Measurements from ENCODE around the gene KMT2C.

KMT2C gene

DNA sequence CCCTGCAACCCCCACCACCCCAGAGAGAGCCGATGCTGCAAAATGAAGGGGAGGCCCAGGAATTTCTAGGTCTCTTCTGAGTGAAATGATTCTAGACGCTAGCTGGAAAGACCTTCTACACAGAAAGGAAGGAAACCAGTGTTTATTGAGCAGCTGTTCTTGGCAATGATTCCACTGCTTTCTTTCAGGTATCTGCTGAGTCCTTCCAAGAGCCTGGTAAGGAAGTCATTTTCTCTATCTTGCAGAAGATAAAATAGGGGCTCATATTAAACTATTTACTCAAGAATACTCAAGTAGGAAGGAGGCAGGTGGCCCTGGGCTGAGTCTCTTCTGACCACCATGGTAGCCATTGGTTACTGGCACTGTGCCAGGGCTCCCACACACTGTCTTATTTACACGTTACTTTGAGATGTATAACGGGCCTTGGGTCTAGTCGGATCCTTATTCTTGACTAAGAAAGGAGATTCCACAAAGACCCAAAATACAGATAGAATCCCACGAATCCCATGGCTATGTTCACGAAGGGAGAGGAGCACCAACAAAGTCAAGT, 298.3 kb downstream of the KMT2C start:
- no peak for DNase-seq (ENCODE audit: low spot score)

DNA sequence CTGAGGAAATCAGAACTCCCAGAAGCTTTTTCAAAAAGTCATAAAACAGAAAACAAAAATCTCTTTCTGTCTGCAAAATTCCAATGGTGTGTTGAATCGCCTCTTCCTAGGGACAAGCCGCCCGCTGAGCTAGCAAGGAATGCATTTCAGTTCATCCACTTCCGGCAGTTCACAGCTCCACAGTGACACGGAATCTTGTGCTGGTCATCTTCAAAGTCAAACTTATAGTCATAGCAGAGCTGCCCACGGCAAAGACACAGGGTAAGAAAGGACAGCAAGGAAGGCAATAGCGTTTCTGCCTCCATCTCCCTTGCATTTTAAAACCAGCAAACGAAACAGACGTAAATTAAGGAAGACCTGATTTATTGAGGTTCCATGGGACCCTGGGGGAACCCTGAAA, 299.1 kb downstream of the KMT2C start:
- DNase-seq (ENCODE audit: low spot score) = no peak

DNA sequence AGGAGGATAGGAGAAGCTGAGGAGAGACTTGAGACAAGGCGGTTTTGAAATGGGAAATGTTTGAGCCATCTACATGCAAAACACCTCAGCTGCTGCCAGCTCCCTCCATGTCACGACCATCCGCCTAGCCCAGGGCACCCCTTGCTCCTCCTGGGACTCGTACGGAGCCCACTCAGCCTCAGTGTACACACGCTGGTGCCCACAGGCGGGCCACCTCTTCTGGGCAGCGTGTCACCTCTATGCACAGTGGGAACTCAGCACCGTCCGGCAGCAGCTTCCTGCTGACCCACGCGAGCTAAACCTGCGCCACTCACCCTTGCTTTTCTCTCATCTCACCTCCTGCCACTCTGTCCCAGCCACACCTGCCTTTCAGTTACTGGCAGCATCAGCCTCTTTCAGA, 302.0 kb downstream of the KMT2C start:
- no peak for DNase-seq (ENCODE audit: low spot score)

DNA sequence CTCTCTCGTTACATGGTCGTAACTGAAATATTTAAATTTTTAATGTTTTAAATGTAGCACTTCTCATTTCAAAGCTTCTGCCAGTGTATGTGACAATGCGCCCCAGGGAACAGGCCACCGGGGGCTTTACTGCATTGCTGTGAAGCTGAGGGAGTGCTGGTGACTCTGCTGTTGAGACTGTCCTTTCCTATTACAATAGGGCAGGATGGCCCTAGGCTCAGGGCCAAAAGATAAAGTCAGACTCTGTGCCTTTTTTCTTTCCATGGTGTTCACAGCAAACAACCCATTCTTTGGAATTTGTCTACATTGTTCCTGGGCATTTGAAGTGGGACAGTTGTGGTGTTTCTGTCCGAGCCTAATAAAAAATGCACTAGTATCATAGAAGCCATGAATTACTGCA, 303.0 kb downstream of the KMT2C start:
- no peak for DNase-seq (ENCODE audit: low spot score)

DNA sequence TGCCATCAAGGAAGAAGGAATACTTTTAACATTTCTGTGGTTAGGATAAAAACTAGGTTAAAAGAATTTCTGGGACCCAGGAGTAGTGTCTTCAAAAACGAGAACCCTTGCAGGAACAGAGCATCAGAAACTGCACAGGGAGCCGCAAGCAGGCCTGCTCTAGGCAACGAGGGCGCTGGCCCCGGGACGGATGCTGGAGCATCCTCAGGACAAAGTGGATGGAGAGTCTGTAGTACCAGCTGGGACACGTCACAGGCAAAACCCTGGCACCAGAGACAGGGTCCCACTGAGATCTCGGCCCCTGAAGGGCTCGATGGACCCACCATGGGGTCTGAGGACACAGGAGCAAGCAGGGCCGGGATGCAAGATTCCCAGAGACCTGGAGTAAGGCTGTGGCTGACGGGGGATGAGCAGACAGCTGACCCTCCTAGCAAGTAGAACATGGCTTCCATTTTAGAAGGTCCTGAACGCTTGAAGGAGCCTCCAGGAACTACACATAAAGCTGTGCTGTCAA, 303.8 kb downstream of the KMT2C start:
- DNase-seq (ENCODE audit: low spot score) = no peak

DNA sequence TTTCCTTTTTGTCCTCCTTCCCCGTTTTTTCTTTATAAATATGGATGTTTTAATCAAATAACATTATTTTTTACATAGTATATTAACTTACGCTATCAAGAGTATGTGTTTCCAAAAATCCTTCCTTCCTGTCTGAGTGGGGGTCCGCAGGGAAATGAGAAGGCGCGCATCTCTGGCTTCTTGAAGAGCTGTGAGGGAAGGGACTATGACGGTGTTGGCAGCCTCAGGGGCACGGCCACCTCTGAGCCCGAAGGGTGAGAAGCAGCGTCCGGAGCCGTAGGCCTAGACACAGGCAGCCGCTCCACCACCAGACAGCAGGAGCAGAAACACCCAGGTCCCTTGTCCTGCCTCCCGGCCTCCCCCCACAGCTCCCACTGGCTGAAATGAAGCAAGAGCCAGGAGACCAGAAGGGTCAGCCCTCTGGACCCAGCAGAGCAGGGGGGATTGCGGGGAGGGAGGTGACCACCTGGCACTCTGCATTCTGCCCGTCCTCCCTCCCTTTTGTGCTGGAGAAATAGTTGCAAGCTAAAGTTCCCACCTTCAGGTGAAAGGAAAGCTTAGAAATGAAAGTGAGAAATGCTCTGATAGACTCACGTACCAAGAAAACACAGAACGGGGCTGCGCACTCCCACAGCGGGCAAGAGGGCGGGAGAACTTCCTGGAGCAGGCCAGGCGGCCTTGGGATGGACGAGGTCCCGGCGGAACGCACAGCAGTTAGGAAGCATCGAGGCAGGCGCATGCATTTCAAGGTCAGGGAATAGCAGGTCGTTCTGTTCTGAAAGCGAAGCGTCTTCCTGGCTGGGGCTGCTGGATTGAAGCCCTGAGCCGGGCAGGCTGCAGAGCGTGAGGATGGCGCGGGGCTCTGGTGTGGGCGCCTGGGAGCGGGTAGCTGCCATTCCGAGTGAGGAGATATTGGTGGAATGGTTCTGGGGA, 304.9 kb downstream of the KMT2C start:
- no peak for DNase-seq (ENCODE audit: low spot score)

DNA sequence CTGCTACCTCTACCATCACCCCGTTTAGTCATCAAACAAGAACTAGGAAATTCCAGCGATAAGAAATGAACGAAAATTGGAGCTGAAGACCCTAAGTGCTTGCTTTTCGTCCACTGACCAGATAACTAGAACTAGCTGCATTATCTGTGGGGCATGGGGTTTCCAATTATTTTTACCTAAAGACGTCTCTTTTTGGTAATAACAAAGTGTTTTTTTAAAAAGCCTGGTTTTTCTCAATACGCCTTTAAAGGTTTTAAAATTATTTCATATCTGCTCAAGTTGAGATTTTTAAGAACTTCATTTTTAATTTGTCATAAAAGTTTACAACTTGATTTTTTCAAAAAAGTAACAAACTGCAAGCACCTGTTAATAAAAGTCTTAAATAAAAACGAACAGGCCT, 306.1 kb downstream of the KMT2C start:
- no peak for DNase-seq (ENCODE audit: low spot score)

DNA sequence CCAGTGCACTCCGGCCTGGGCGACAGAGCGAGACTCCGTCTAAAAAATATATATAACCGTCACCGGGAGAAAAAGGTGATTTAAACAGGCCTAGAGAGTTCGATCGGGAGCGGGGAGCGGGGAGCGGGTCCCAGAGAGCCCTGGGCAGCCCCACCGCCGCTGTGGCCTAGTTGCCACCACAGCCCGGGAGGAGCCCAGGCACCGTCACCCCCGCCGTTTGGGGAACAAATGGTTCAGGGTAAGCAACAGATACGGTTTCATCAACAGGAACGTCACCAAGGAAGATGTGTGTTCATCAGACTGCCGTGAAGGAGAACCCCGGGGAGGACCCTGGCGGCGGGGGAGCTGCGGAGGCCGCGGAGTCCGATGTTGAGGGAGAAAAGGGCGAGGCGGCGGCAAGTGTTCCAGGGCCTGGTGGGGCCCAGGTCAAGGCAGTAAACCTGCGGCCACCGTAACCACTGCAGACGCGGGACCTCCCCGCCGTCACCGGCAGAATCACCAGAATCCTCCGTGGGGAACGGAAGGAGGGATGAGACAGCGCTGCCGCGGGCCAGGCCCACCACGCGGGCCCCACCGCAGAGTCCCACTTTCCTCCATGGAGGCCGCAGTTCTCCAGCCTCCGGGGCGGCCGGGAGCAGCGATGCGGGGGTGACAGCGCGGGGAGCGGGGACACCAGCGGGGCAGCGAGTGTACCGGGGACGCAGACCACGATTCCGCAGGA, 306.9 kb downstream of the KMT2C start:
- DNase-seq (ENCODE audit: low spot score) = no peak

DNA sequence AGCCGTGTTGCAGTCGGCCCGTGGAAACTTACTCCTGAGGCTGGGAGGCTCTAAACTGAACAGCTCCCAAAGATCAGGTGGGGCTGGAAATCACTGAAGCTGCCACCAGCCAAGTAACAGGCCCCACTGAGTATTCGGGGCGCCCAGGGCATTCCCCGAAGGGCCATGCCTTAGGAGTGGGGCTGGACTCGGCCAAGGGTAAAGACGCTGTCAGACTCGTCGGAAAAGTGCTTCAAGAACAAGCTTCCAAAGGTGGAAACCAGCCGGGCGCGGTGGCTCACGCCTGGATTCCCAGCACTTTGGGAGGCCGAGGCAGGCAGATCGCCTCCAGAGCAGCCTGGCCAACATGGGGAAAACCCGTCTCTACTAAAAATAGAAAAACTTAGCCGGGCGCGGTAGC, 307.6 kb downstream of the KMT2C start:
- DNase-seq (ENCODE audit: low spot score) = no peak

DNA sequence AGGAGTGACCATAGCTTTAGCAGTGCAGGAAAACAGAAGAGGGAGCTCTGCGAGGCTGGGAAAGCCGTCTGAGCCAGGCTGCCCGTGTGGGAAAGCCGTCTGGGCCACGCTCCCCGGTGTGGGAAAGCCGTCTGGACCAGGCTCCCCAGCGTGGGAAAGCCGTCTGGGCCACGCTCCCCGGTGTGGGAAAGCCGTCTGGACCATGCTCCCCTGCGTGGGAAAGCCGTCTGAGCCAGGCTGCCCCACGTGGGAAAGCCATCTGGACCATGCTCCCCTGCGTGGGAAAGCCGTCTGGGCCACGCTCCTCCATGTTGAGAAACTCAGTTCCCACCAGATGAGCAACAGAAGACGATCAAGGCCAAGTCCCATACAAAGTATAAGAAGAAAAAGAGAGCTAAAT, 308.6 kb downstream of the KMT2C start:
- no peak for DNase-seq (ENCODE audit: low spot score)

DNA sequence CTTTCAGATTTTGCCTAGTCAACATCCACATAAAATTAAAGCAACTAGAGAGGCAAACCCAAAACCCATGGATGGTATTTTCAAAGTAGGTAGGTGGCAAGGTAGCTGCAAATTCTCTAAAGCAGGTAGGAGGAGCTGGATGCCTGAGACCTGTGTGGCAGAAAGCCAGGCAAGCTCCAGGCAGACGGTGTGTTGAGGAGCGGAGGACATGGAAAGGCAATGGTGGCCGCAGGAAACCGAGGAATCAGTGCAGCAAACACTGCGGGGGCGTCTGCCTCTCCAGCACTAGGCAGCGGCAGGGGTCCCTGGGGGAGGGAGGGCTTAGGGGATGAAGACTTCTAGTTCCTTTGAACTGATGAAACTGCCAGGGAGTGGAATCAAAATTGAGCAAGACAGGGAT, 309.1 kb downstream of the KMT2C start:
- DNase-seq (ENCODE audit: low spot score) = no peak

DNA sequence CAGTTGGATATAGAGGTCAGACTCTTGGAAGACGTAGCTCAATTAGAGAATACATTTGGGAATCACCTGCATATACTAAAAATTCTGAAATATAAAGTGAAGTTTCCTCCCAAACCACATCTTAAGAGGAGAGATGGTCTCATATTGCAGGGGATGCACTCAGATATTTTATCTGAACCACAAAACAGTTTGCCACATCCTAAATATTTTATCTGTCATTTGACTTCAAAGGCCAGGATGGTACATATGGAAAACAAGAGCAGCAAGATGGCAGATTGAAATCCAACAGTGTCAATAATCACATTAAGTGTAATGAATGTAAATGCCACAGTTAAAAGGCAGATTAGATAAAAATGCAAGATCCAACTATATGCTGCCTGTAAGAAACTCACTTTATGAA, 313.3 kb downstream of the KMT2C start:
- no peak for DNase-seq (ENCODE audit: low spot score)

DNA sequence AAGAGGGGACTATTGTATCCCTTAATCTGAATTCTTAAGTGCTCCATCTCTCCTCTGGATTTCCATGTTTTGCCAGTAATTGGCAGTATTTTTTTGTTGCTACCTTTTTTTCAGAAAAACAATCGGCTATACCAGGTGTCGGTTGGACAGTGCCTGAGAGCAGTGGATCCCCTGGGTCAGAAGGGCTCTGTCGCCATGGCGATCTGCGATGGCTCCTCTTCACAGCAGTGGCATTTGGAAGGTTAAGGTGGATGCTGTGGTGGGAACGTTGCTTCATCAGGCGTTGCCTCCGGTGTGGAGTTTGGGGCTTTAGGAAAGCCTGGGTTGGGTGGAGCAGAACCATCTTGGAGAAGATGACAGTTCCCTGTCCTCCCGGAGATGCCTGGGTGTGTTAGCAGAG, 314.4 kb downstream of the KMT2C start:
- no peak for DNase-seq (ENCODE audit: low spot score)

DNA sequence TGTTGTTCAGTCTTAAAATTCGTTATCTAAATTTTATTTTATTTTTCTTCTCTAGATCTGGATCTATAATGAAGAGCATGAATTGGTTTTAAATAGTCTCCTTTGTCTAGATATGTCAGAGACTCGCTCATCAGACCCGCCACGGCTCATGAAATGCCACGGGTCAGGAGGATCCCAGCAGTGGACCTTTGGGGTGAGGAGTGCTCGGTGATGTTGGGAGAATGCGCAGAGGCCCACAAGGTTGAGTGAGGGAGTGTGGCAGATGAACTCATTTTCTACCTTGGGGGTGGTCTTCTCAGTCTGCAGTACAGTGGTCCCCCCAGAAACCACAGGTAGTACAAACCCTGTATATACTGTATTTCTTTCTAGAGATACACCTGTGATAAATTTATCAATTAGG, 315.0 kb downstream of the KMT2C start:
- DNase-seq (ENCODE audit: low spot score) = no peak

DNA sequence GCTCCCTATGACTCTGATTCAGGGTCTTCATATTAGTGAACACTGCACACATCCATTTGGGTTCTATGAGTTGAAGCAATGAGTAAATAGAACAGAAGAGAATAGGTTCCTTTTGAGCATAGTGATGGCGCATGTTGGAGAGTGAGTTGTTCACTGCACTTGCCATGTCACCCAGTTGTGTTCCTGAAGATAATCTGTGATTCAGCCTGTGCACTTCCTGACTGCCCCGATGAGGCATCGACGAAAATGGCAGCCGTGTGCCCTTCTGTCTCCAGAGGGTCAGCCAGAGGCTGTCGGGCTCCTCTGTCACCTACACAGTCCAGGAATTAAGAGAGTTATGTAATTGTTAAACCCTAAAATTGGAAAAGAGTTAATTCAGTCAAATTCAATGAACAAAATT, 315.6 kb downstream of the KMT2C start:
- no peak for DNase-seq (ENCODE audit: low spot score)

DNA sequence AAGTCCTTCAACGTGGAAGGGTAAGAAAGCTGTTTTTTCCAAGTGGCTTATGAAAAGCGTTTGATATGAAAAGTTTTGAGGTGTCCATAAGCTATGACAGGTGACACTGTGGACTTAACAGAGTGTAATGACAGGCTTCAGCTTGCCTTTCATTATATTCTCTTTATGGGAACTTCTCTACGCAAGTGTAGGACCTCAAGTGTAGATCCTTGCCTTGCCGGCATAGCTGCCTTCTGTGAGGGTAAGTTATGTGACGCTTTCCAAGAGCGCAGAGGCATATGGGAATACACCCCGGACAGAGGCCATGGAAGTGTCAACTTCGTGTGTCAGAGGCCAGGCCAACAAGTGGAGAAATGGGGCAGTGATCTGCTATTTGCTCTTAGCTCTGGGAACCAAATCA, 318.4 kb downstream of the KMT2C start:
- DNase-seq (ENCODE audit: low spot score) = no peak

DNA sequence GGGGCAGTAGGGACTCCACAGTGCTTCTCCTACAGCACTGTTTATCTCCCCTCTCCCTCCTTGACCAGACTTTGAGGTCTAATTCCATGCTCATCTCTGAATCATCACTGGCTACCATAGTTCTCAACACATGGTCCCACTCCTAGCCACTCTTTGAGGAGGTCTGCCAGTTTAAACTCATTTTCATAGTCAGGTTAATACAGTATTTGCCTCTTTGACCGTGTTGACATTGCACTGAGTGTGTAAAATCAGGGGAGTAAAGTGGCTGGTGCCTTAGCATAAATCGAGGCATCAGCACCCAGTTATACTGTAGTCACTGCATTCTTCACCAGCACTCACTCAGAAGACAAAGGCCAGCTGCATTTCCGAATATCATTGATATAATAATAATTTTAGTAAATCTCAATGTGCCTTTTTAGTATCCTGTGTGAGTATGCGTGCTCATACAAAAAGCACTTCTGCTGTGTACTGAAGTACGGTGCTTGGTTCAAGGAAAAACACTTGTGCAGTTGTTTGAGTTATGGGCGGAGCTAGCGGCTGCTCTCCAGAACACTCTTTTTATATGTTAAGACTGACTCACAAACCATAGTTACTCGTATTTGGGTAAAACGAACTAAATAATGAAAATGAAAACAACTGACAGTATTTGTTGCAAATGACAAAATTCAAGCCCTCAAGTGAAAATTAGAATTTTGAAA, 320.6 kb downstream of the KMT2C start:
- DNase-seq (ENCODE audit: low spot score) = no peak

DNA sequence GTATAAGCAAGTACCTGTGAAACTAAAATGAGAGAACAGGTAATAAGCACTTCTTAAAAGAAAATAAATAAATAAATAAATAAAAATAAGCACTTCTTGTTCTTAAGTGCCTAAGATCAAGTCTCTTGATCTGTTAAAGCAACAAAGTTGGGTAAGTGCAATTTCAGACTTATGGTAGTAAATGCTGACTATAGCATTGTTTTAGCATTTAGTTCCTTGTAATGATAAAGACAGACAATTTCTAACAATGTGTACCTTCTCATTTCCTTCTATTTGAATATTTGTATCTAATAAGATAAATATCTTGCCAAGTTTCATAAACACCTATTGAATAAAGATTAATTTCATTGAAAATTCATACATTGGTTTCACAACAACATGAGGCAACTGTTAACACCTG, 323.0 kb downstream of the KMT2C start:
- no peak for DNase-seq (ENCODE audit: low spot score)

DNA sequence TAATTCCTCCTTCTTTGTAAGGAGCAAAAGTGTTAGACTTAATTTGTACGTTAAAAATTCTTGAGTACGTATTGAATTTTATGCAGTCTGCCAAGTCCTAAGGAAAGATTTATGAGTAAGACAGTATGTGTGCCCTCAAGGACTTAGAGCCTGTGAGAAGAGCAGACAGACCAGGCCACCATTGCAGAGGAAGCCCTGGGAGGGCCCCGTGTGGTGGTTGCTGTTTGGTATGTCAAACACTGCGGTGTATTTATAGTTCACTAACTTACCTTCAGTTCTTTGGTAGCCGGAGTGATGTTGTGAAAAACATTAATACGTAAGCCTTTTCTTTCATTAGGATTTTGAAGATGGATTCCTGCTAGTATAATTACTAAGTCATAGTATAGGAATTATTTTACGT, 327.4 kb downstream of the KMT2C start:
- DNase-seq (ENCODE audit: low spot score) = no peak

DNA sequence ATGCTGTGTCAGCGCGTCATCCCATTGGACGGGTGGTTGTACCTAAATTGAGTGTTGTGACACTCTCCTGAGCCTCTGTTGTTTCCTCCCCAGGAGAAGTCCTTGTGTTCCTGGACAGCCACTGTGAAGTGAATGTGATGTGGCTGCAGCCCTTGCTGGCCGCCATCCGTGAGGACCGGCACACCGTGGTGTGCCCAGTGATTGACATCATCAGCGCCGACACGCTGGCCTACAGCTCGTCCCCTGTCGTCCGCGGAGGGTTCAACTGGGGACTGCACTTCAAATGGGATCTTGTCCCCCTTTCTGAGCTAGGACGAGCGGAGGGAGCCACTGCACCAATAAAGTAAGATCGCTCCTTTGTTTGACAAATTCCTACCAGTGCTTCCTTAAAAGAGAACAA, 327.9 kb downstream of the KMT2C start:
- DNase-seq (ENCODE audit: low spot score) = no peak

DNA sequence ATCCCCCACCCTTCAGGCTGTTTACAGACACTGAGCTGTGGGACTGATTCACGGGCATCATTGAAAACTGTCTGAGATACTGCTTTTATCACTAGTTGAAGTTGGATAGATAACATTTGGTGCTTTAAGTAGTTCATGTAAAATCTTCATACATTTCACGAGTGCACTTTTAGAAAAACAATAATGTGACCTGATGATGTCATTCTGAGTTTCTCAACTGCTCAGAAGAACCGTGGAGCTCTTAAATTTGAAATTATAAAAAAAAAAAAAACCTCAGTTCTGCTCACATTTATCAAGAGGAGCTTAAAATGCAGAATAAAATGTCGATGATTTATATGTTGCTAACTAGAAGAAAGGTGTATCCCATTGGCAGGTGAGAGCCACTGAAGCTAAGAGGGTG, 328.8 kb downstream of the KMT2C start:
- DNase-seq (ENCODE audit: low spot score) = no peak

DNA sequence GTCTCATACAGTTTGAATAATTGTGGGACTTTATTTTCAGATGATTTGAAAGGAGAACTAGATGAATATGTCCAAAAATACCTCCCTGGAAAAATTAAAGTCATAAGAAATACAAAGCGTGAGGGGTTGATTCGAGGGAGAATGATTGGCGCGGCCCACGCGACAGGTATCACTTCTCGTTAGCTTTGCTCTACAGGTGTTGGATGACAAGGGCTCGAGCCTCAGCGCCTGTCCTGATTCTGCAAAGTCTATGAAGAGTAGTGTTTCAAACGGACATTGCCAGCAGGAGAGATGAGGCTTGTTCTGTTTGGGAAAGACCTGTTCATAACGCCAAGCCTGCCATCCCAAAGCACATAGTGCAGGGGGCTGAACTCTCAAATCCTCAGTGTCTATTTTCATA, 330.6 kb downstream of the KMT2C start:
- no peak for DNase-seq (ENCODE audit: low spot score)

Data from GM03348 (cell line).